Measurements from ENCODE around the gene P3H2. TPM values are rescaled to one million over a fixed set of nuclear protein-coding genes. Genes with fewer than 3 reads are reported as not detected.

P3H2 gene
- total RNA-seq, 1 experiment from 2014 or later = 19.6 TPM

DNA sequence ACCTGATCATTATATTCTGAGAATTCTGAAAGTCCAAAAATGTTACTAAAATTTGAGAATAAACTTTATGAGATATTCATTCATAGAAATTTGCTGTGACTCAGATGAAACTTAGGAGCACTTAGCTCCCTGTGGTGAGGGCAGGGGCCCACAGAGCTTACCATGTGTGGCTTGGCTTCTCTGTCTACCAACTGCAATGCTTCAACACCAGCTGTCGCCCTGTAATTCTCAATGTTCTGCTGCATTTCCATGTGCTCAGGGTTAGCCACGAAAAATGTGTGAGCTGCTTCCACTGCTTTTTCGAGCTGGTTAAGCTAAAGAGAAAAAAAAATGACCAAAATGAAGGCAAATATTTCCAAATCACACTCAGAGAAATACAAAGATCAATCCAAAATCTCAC, 125.6 kb downstream of the P3H2 start:
- Histone ChIP-seq H3K4me1 (ENCODE audit: insufficient read depth, low read length, poor library complexity, severe bottlenecking) (peaks cover 14% of the 10 kb centered on the region), H3K4me3 (ENCODE audit: low read depth, low read length, poor library complexity, severe bottlenecking) (no peak overlapping the region), H3K27me3 (replicated peaks; ENCODE audit: insufficient read depth, low read depth, low read length, poor library complexity) (no peaks in the 10 kb centered on the region), H3K27ac (ENCODE audit: low read depth, low read length, poor library complexity, severe bottlenecking) (no peak overlapping the region), H3K9me3 (ENCODE audit: low read depth, low read length, poor library complexity, severe bottlenecking) (no peaks in the 10 kb centered on the region), H3K36me3 (ENCODE audit: insufficient read depth, low read length, poor library complexity, severe bottlenecking) (no peaks in the 10 kb centered on the region)
- CTCF ChIA-PET = interaction anchor here (0.6 kb wide), 1 partner anchor 44 kb away, joined by 7 read pairs; no protein-coding TSS in a partner anchor
- intact Hi-C loops (cut with micrococcal nuclease; ENCODE audit: unreplicated experiment) = no loop called here
- no TSS peak for BruUV-seq (replicated peaks)
- DNase-seq (ENCODE audit: low spot score) = peak; percentile 91
- TF ChIP-seq EZH2 (IDR thresholded peaks at IDR 0.05; ENCODE audit: borderline replicate concordance, low read depth, low read length, poor library complexity, severe bottlenecking) (no peak), CTCF (conservative IDR thresholded peaks at IDR 0.05; ENCODE audit: low read depth, low read length) (no peak)
- POLR2A ChIA-PET (ENCODE audit: low non-redundant PET) = no interaction called here

DNA sequence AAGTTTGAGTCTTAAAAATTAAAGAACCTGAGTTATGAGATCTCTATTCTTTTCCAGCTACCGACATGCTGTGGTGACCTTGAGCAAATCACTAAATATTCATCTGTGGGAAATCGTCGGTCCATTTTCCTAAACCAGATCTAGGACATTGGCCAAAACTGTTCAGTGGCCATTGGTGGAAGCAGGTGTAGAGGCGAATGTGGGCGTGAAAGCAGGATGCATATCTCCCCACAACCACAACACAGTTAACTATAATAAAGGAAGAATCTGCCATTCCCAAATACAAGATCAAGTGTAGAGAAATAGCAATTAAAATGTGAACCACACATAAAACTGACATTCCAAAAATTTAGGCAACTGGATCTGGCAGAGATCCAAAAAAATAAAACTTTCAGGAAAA, 129.9 kb downstream of the P3H2 start:
- H3K36me3 ChIP-seq (ENCODE audit: insufficient read depth, low read length, poor library complexity, severe bottlenecking) = no peaks in the 10 kb centered on the region
- POLR2A ChIA-PET (ENCODE audit: low non-redundant PET) = no interaction called here
- H3K9me3 ChIP-seq (ENCODE audit: low read depth, low read length, poor library complexity, severe bottlenecking) = no peaks in the 10 kb centered on the region
- H3K4me3 ChIP-seq (ENCODE audit: low read depth, low read length, poor library complexity, severe bottlenecking) = no peak overlapping the region
- no peak for TF ChIP-seq EZH2 (IDR thresholded peaks at IDR 0.05; ENCODE audit: borderline replicate concordance, low read depth, low read length, poor library complexity, severe bottlenecking)
- no peak for TF ChIP-seq CTCF (conservative IDR thresholded peaks at IDR 0.05; ENCODE audit: low read depth, low read length)
- no peak overlapping the region for H3K27ac ChIP-seq (ENCODE audit: low read depth, low read length, poor library complexity, severe bottlenecking)
- H3K27me3 ChIP-seq (replicated peaks; ENCODE audit: insufficient read depth, low read depth, low read length, poor library complexity) = no peaks in the 10 kb centered on the region
- peaks cover 11% of the 10 kb centered on the region for H3K4me1 ChIP-seq (ENCODE audit: insufficient read depth, low read length, poor library complexity, severe bottlenecking)
- CTCF ChIA-PET = no interaction called here
- no TSS peak for BruUV-seq (replicated peaks)
- intact Hi-C loops (cut with micrococcal nuclease; ENCODE audit: unreplicated experiment) = no loop called here
- no peak for DNase-seq (ENCODE audit: low spot score)

GRCh38 chr3:189988854-189989253, 131.8 kb downstream of the P3H2 start:
- H3K27me3 ChIP-seq (replicated peaks; ENCODE audit: insufficient read depth, low read depth, low read length, poor library complexity) = no peaks in the 10 kb centered on the region
- no peak overlapping the region for H3K4me3 ChIP-seq (ENCODE audit: low read depth, low read length, poor library complexity, severe bottlenecking)
- CTCF ChIA-PET = no interaction called here
- POLR2A ChIA-PET (ENCODE audit: low non-redundant PET) = no interaction called here
- DNase-seq (ENCODE audit: low spot score) = no peak
- H3K9me3 ChIP-seq (ENCODE audit: low read depth, low read length, poor library complexity, severe bottlenecking) = no peaks in the 10 kb centered on the region
- no peaks in the 10 kb centered on the region for H3K36me3 ChIP-seq (ENCODE audit: insufficient read depth, low read length, poor library complexity, severe bottlenecking)
- intact Hi-C loops (cut with micrococcal nuclease; ENCODE audit: unreplicated experiment) = no loop called here
- TF ChIP-seq EZH2 (IDR thresholded peaks at IDR 0.05; ENCODE audit: borderline replicate concordance, low read depth, low read length, poor library complexity, severe bottlenecking) (no peak), CTCF (conservative IDR thresholded peaks at IDR 0.05; ENCODE audit: low read depth, low read length) (no peak)
- H3K27ac ChIP-seq (ENCODE audit: low read depth, low read length, poor library complexity, severe bottlenecking) = no peak overlapping the region
- peaks cover 4% of the 10 kb centered on the region for H3K4me1 ChIP-seq (ENCODE audit: insufficient read depth, low read length, poor library complexity, severe bottlenecking)
- BruUV-seq (replicated peaks) = no TSS peak

All from A673 (cell line).